OCI-M2 (cell line): Measurements from ENCODE around the gene LGALS1.

Source experiments
- DNase-seq: peaks from one replicate; lab custom pipeline; 2025; ENCODE audit not compliant: unreplicated experiment; lab: John Stamatoyannopoulos, UW

Gene LGALS1

DNA sequence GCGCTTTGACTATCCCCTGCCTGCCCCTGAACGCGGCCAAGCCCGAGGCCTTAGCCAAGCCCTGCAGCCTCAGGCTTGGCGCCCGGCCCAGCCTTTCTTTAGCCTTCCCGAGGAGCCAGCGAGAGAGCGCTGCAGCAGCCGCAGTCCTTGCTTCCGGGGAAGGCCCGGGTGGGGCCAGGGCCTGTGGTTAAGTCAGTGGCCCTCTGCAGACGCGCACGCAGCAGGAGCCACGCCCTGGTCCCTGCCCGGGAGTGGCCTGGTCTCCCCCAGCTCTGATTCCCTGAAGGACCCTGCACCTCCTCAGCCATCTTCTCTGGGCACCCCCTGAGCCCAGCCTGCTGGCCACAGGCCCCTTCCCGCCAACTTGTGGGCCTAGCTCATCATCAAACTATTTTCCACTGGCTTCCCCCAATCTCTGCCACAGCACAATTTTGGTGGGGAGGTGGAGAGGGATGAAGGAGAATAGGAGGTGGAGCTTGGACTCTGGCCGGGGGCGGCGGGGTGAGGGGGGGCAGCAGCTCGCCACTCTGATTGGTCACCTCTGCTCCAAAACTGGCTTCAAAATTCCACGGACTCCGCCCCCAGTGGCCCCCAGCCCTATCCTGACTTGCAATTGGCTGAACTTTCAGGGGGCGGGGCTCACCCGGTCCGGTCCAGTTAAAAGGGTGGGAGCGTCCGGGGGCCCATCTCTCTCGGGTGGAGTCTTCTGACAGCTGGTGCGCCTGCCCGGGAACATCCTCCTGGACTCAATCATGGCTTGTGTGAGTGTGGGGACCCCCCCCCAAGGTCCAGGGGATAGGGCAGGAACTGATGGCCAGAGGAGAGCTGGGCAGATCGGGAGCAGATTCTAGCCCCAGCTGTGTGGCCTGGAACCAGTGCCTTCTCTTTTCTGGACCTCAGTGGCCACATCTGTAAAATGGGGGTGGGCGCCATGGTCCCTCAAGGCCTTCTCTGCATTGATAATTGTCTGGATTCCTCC lies at the start of gene LGALS1:
TSS of gene LGALS1 (plus strand) at position 686 of the 979 bp plus-strand sequence. CDS start at position 753, 67 bp downstream.
- no peak for DNase-seq

DNA sequence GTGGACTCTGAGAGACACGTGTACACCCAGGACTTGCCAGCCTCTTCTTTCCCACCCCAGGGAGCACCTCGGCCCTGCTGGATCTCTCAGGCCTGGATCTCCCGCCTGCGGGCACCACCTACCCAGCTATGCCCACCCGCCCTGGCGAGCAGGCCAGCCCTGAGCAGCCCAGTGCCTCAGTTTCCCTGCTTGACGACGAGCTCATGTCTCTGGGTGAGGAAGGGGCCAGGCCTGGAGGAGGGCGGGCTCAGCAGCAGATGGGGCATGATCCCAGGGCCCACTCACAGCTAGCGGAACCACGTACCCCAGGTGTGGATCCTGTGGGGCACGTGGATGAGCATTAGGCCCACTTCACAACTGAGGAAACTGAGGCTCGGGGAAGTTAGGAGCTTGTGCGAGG lies 49.7 kb upstream of the LGALS1 start:
- no peak for DNase-seq

DNA sequence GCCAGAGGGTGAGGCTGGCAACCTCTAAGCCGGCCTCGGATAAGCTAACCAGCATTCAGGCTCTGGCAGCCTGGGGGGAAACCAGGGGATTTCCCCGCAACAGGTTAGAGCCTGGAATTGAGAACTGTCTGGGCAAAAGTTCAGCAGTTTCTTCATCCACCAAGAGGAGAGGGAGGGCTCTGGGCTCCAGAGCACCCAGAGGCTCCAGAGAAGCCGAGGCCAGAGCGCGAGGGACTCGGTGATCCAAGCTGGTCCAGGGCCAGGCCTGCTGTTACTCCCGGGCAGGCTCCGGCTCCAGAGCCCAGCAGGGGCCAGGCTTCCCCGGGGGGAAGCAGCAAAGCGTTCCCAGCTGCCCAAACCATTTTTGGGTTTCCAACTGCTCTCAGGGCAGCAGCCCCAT lies 49.3 kb upstream of the LGALS1 start:
- no peak for DNase-seq

- DNase-seq, result no peak
Measured at GRCh38 chr22:37626556-37627075, 48.8 kb upstream of the LGALS1 start.

GRCh38 chr22:37627121-37627520 lies 48.3 kb upstream of the LGALS1 start:
- DNase-seq, result no peak

DNA sequence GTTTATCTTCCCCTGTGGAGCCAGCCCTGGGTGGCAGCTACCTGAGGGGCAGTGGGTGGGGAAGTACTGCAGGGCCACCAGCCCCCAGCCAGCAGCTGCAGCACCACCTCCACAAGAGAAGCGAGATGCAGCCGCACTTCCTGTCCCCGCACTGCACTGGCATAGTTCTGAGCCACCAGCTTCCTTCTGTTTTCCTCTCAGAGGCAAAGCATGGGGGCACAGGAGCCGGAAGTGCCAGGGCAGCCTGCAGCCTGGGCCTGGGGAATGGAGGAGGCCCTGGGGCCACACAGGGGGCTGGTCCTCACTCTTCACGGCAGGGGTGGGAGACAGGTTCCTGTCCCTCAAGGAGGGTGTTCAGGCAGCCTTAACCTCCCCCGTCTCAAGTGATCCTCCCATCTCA lies 47.9 kb upstream of the LGALS1 start:
- DNase-seq, result no peak

DNA sequence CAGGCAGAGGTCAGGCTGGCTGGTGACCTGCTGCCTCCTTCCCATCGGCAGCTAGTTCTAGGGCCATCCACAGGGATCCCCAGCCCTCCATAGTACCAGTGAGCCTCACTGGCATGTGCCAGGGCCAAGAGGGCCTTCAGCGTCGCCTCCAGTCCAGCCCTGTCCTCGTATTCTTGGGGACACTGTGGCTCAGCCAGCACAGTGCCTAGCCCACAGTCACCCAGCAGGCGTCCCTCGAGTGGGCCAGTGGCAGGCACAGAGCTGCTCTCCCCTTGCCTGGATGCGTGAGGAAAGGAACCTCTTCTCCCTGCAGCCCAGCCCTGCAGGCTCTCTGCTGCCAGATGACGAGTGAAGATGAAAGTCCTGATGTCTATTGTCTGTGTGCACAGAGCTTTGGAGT lies 46.6 kb upstream of the LGALS1 start:
- no peak for DNase-seq

GRCh38 chr22:37629928-37630327 lies 45.5 kb upstream of the LGALS1 start:
- DNase-seq, result no peak

DNA sequence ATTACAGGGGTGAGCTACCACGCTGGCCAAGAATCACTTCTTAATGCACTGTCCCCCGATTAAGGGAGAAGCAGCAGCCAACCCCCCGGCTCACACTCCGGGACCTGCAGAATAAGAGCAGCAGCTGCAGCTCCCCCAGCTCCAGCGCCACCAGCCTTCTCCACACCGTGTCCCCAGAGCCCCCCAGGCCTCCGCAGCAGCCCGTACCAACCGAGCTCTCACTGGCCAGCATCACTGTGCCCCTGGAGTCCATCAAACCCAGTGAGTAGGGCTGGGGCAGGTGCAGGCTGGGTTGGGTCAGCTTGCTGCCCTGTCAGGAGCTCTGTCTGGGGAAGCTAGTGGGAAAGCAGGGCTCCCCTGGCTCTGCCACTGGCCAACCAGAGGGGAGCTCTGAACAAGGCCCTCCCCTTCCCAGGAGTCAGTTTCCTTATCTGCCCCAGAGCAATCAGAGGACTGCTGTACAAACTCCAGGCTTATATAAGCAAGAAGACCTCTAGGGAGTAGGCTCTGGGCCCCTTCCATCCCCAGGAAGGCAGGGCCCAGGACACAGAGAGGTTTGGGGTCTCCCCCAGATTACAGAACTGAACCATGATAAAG lies 44.5 kb upstream of the LGALS1 start:
- no peak for DNase-seq

DNA sequence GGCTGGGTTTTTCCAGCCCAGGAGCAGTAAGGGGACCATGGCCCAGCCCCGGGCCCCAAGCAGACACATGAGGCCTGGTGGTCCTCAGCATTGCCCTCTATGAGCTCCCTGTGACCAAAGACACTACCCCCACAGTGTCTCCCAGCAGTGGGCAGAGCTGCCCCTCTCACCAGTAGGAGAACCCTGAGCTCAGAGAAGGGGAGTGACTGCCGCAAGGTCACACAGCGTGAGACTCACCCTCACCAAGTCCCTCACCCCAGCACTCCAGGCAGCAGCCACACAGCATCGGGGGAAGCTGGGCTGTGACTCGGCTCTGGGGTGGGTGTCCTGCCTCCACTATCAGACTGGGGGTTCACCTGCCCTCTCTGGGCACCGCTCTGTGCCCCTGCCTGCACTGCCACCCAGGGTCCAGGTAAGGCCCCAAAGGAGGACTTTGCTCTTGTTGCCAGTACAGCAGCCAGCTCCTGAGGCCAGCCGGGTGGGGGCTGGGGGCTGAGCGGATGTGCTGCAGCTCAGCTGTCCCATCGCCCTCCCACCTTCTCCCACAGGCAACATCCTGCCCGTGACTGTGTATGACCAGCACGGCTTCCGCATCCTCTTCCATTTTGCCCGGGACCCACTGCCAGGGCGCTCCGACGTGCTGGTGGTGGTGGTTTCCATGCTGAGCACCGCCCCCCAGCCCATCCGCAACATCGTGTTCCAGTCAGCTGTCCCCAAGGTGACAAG lies 43.8 kb upstream of the LGALS1 start:
- no peak for DNase-seq

- no peak for DNase-seq
Measured at GRCh38 chr22:37632174-37633088, 43.0 kb upstream of the LGALS1 start.

DNA sequence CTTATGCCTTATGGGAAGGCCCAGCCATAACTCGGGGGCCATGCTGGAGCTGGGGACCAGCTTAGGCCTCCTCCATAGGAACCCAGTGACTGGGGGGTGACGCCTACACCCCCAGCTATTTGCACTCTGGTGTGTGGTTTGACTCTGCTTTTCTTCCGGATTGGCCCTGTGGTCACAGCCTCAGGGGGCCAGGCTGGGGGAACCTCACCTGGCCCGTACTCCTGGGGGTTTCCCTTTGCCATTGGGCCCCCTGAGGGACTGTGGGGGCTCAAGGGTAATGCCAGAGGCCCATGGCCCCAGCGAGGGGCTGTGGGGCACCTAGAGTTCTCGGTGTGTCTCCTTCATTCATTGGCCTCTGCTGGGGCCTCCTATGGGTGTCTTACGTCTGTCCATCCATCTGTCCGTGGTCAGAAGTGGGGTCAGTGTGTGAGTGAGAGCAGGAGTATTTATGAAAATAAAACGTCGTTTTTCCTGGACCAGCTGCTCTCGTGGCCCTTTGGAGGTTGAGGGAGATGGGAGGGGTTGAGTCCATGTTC lies 42.3 kb upstream of the LGALS1 start:
- DNase-seq, result no peak

DNA sequence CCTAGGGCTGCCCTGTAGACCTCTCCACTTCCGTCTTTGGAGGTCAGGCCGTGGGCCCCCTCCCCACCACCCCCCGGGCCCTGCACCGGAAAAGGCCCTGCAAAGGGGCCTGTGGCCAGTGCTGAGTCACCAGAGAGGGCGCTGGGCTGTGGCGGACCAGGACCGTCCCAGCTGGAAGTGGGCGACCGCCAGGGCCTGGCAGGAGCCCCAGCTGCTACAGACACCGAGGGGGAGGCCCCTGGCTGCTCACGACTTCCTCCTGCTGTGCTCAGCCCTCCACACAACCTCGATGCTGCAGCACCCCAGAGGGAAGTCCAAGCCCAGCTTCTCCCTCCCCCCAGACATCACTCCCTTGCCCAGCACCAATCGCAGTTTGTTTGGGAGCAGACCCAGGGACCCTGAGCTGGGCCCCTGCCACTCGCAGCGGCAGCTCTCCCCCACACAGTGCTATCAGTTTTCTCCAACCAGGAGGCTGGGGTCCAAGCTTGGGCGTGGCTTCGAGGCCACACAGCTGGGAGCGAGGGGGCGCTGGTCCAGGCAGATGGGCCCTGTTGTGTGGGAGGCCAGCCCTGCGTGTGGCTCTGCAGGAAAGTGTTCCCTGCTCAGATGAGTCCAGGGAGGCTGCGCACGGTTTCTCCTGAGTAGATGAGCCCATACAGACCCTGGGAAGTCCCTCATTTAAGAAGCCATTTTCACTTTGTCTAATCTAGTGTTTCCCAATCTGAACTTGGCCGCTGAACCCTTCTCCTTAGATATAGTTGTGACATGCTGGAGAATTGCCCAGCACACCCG lies 41.6 kb upstream of the LGALS1 start:
- peak; percentile 94 for DNase-seq

- DNase-seq, result no peak
Measured at GRCh38 chr22:37634417-37634924, 41.0 kb upstream of the LGALS1 start.

GRCh38 chr22:37635157-37635556 lies 40.3 kb upstream of the LGALS1 start:
- no peak for DNase-seq

- DNase-seq, result no peak
Measured at GRCh38 chr22:37636186-37636948, 39.1 kb upstream of the LGALS1 start.

DNA sequence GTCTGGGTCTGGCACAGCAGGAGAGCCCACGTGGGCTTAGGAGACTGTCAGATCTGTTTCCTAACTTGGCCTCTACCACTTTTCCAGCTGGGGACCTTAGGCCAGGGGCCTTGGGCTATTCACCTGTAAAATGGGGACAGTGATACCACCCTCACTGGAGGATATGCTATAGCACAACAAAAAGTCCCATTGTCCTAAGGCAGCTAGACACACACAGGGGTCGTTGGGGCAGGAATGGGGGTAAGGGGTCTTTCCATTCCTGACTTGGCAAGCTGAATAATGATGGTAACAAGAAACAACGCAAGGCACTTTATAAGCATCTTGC lies 38.5 kb upstream of the LGALS1 start:
- DNase-seq, result no peak

DNA sequence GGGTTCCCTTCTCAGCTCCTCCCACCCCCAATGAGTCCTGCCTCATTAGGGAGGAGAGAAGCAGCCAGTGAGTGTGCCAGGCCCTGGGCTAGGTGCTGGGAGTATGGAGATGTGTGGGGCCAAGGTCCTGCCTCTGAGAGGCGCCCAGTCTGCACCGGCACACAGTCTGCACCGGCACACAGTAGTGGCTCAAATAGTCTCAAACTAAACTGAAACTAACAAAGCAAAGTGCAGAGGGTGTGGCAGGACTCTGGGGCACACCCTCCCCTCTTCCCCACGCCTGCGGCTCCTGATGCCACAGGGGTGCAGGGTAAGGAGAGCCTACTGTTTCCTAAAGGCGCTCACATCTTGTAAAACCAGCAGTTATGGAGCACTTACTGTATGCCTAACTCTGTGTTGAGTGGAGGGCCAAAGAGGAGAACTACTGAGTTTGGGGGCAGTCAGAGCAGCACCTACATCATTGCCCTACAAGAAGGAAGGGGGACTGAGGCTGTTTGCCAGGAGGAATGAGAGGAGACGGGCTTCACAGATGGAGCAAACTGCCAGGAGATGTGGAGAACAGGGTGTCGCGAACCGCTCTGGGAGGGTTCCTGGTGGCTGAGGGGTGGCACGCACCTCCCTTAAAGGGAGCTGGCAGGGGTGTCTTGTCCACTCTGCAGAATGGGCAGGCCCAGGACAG lies 36.9 kb upstream of the LGALS1 start:
- no peak for DNase-seq
